Naive thymus-derived CD4-positive, alpha-beta T cell (primary cell): ENCODE measurements around the gene VSIR. TPM values are rescaled to one million over a fixed set of nuclear protein-coding genes. Genes with fewer than 3 reads are reported as not detected.

Experiments
- ATAC-seq: fragments of 150-1000 bp; cut with Tn5 transposase; 2 replicates; pipeline ENCODE4 v1.10.0; 2021; ENCODE audit warnings: mild to moderate bottlenecking, moderate library complexity
- CTCF ChIA-PET: fragments of 350-600 bp; sonication (Branson Sonifier 250); formaldehyde crosslinking; loops from one replicate; lab custom pipeline; 2021; ENCODE audit warnings: antibody characterized with exemption; lab: Charles Lee
- POLR2A ChIA-PET: fragments of 350-600 bp; sonication (Branson Sonifier 250); formaldehyde crosslinking; loops from one replicate; lab custom pipeline; 2021; ENCODE audit warnings: antibody characterized with exemption, inconsistent platforms; lab: Charles Lee
- DNase-seq, 9 donors: peaks; one replicate each; pipeline versions ENCODE4 v3.0.0 to v3.0.0-alpha.2; 2020 to 2022; ENCODE audit warnings: mixed read lengths in 1 of 9
- H3K27ac ChIP-seq: one replicate; pipeline ENCODE4 v1.7.0; 2013; ENCODE audit warnings: mild to moderate bottlenecking, low read depth, low read length, moderate library complexity
- H3K27me3 ChIP-seq, 2 donors: one replicate each; pipeline ENCODE4 v1.7.0; 2013; ENCODE audit warnings: low read length in 2 of 2, mild to moderate bottlenecking in 2 of 2, moderate library complexity in 2 of 2; ENCODE audit not compliant: control insufficient read depth in 2 of 2, insufficient read depth in 2 of 2
- H3K36me3 ChIP-seq, 3 experiments: 1 replicate in 2 of 3; 2 replicates in 1 of 3; pipeline ENCODE4 v1.7.0; 2013; ENCODE audit warnings: low read length in 3 of 3, mild to moderate bottlenecking in 3 of 3, moderate library complexity in 1 of 3; ENCODE audit not compliant: insufficient read depth in 3 of 3, control insufficient read depth in 2 of 3
- H3K4me1 ChIP-seq, 2 donors: one replicate each; pipeline ENCODE4 v1.7.0; 2013; ENCODE audit warnings: low read length in 2 of 2, mild to moderate bottlenecking in 2 of 2, moderate library complexity in 1 of 2; ENCODE audit not compliant: control insufficient read depth in 2 of 2, insufficient read depth in 2 of 2
- H3K4me3 ChIP-seq: 2 replicates; pipeline ENCODE4 v1.7.0; 2013; ENCODE audit warnings: mild to moderate bottlenecking, low read length
- H3K9me3 ChIP-seq, 3 experiments: 1 replicate in 2 of 3; 2 replicates in 1 of 3; pipeline ENCODE4 v1.7.0; 2013; ENCODE audit warnings: low read length in 3 of 3; ENCODE audit not compliant: control insufficient read depth in 2 of 3
- H3K27ac Mint-ChIP-seq, 9 donors: one replicate each; pipeline ENCODE4 v1.8.0; 2020 to 2022; ENCODE audit warnings: mixed read lengths in 9 of 9, mild to moderate bottlenecking in 8 of 9, moderate library complexity in 5 of 9, inconsistent platforms in 2 of 9
- H3K27me3 Mint-ChIP-seq, 5 donors: one replicate each; pipeline ENCODE4 v1.8.0; 2021 to 2022; ENCODE audit warnings: mixed read lengths in 5 of 5, mild to moderate bottlenecking in 1 of 5
- H3K36me3 Mint-ChIP-seq, 5 donors: one replicate each; pipeline ENCODE4 v1.8.0; 2020 to 2022; ENCODE audit warnings: mixed read lengths in 5 of 5, mild to moderate bottlenecking in 3 of 5, inconsistent platforms in 1 of 5
- H3K4me1 Mint-ChIP-seq, 7 donors: one replicate each; pipeline ENCODE4 v1.8.0; 2020 to 2022; ENCODE audit warnings: mixed read lengths in 7 of 7, mild to moderate bottlenecking in 3 of 7, inconsistent platforms in 1 of 7
- H3K4me3 Mint-ChIP-seq, 10 donors: one replicate each; pipeline ENCODE4 v1.8.0; 2020 to 2022; ENCODE audit warnings: mild to moderate bottlenecking in 10 of 10, mixed read lengths in 10 of 10, moderate library complexity in 6 of 10, inconsistent platforms in 2 of 10
- H3K9me3 Mint-ChIP-seq, 11 donors: one replicate each; pipeline ENCODE4 v1.8.0; 2020 to 2022; ENCODE audit warnings: mixed read lengths in 11 of 11, mild to moderate bottlenecking in 4 of 11, inconsistent platforms in 1 of 11, moderate library complexity in 1 of 11
- intact Hi-C, 2 donors: fragments of 100-400 bp; cut with micrococcal nuclease; formaldehyde crosslinking; loops; one replicate each; pipeline ENCODE4 v1.15.1; 2023
- polyA plus RNA-seq, 2 donors: library from polyadenylated mRNA; unstranded; fragments of 300-500 nt; fragmentation: Illumina TruSeq; gene quantifications; one replicate each; pipeline ENCODE4 v1.2.3, GENCODE V29; 2021
- total RNA-seq, 6 experiments: library from RNA in 5 of 6; stranded (reverse) in 5 of 6; gene quantifications; 1 replicate in 5 of 6; 2 replicates in 1 of 6; pipeline ENCODE4 v1.2.3 and lab custom pipeline; 2021 to 2026

The VSIR gene
- total and polyA plus RNA-seq, 7 experiments from 2014 or later: 91.1 to 300 (median 124) TPM

DNA sequence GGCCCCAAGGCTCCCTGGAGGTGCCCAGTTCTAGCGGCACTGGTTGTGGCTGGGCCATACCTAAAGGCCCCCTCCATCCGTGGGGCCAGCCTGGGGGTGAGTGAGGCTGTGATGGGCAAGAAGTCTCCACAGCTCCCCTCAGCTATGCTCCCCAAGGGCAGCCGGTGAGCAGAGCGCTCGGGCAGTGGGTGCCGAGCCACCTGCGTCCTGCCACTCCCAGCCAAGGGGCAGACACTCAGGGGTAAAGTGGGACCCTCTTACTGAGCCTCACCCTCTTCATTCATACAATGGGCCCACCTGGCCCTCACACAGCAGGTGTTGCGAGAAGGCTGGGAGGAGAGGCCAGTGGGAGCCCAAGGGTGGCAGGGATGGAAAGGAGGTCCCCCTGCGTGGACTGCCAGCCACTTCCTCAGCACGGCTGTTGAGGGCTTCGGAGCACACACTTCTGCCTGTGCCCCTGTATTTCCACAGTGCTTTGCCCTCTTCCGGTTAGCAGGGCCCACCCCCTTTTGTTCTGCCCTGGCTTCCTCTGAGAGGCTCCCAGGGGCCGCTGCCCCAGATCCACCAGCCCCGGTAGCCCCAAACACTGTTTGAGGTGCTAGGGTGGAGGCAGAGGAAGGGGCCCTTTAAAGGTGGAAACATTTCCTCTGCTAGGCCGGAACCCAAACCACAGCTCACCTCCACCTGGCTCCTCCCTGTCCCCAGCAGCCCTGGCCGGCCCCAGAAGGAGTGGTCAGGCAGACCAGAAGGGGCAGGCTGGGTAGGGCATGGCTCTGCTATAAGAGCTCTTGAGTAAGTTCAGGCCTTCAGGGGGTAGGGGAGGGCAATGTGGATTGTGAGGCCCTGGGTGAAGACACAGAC, 37.4 kb downstream of the VSIR start:
- Mint-ChIP-seq H3K27me3 (no peaks in the 10 kb centered on the region), H3K4me1 (peaks cover 78 to 100% (median 93%) of the 10 kb centered on the region in 7 donors), H3K27ac (peak overlapping the region; percentile 90 to 98 (median 95)), H3K9me3 (no peaks in the 10 kb centered on the region), H3K36me3 (no peaks in the 10 kb centered on the region), H3K4me3 (peak overlapping the region; percentile 13 to 83 (median 54))
- ATAC-seq (peak; percentile 84), DNase-seq (peak in 8 of 9 donors; percentile 53 to 78 (median 68))
- peaks cover 85 to 97% of the 10 kb centered on the region in 2 donors for H3K4me1 ChIP-seq
- H3K36me3 ChIP-seq: no peaks in the 10 kb centered on the region
- H3K4me3 ChIP-seq: peak overlapping the region; percentile 52
- H3K27ac ChIP-seq: peak overlapping the region; percentile 73
- no peaks in the 10 kb centered on the region for H3K9me3 ChIP-seq
- no peaks in the 10 kb centered on the region for H3K27me3 ChIP-seq
- ChIA-PET CTCF (interaction anchor here (0.7 to 4.0 kb wide), 10 partner anchors 8 to 39 kb away, joined by 3 to 23 read pairs (median 6); partner anchors contain the start of gene VSIR), POLR2A (interaction anchor here (0.7 to 26.0 kb wide), 7 partner anchors 8 to 39 kb away, joined by 3 to 863 read pairs (median 32); partner anchors contain the start of genes C10orf105 and VSIR)
- intact Hi-C loops: loop anchor here (1.0 to 10.0 kb wide), 3 partner anchors 9 to 349 kb away; partner anchors contain the start of gene SPOCK2 (in 1 of the 2)

DNA sequence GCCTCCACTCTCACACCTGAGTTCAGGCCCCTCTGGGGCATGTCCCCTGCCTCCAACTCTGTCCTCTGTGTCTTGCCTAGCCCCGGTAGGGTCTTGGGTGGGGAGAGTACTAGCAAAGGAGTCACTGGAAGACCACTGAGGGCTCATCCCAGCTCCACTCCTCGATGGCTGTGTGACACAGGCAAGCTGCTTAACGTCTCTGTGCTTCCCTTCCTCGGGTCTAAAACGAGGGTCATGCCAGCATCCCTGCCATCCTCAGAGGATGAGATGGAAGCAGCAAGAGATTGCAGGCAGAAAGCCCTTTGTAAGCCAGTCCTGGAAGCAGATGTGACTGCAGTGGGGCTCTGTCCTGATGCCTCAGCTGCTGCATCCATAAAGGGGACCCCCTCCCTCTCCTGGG, 38.5 kb downstream of the VSIR start:
- Mint-ChIP-seq H3K9me3 (no peaks in the 10 kb centered on the region), H3K4me1 (peaks cover 66 to 99% (median 83%) of the 10 kb centered on the region in 7 donors), H3K36me3 (no peaks in the 10 kb centered on the region), H3K27me3 (no peaks in the 10 kb centered on the region), H3K4me3 (peak overlapping the region in 8 of 10 donors; percentile 40 to 83 (median 66)), H3K27ac (peak overlapping the region; percentile 90 to 98 (median 95))
- CTCF ChIA-PET: interaction anchor here (0.7 to 4.0 kb wide), 6 partner anchors 9 to 38 kb away, joined by 3 to 23 read pairs (median 3); partner anchors contain the start of gene VSIR
- Histone ChIP-seq H3K4me3 (no peak overlapping the region), H3K9me3 (no peaks in the 10 kb centered on the region), H3K4me1 (peaks cover 78 to 97% of the 10 kb centered on the region in 2 donors), H3K36me3 (no peaks in the 10 kb centered on the region), H3K27me3 (no peaks in the 10 kb centered on the region), H3K27ac (peak overlapping the region; percentile 73)
- intact Hi-C loops: loop anchor here in 1 of 2 donors (10.0 kb wide), 1 partner anchor 350 kb away; the partner anchor contains the start of gene SPOCK2
- POLR2A ChIA-PET: interaction anchor here (0.6 to 26.0 kb wide), 7 partner anchors 13 to 114 kb away, joined by 3 to 863 read pairs (median 32); partner anchors contain the start of genes C10orf105 and VSIR
- ATAC-seq: no peak
- no peak for DNase-seq

DNA sequence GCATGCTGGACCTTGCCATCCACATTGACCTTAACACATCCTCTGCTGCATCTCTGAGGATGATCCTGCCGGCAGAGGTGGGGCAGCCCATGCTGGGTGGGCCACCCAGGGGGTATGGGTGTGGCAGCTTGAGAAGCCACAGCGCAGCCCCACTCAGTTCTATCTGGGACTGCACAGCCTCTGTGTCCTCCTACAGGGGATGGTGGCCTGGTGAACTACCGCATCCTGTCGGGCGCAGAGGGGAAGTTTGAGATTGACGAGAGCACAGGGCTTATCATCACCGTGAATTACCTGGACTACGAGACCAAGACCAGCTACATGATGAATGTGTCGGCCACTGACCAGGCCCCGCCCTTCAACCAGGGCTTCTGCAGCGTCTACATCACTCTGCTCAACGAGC, 41.5 kb downstream of the VSIR start:
- H3K9me3 Mint-ChIP-seq: no peaks in the 10 kb centered on the region
- Histone ChIP-seq H3K36me3 (no peaks in the 10 kb centered on the region), H3K4me3 (no peak overlapping the region), H3K27me3 (no peaks in the 10 kb centered on the region), H3K9me3 (no peaks in the 10 kb centered on the region), H3K27ac (no peak overlapping the region), H3K4me1 (peaks cover 90 to 97% of the 10 kb centered on the region in 2 donors)
- ATAC-seq: no peak
- H3K27me3 Mint-ChIP-seq: no peaks in the 10 kb centered on the region
- H3K36me3 Mint-ChIP-seq: no peaks in the 10 kb centered on the region
- H3K27ac Mint-ChIP-seq: peak overlapping the region in 8 of 9 donors; percentile 32 to 98 (median 81)
- DNase-seq: no peak
- intact Hi-C loops: loop anchor here in 1 of 2 donors (10.0 kb wide), 1 partner anchor 353 kb away; the partner anchor contains the start of gene SPOCK2
- H3K4me3 Mint-ChIP-seq: peak overlapping the region in 5 of 10 donors; percentile 9 to 88 (median 53)
- H3K4me1 Mint-ChIP-seq: peaks cover 62 to 99% (median 82%) of the 10 kb centered on the region in 7 donors
- POLR2A ChIA-PET: interaction anchor here (1.3 to 23.5 kb wide), 7 partner anchors 11 to 40 kb away, joined by 3 to 521 read pairs (median 41); partner anchors contain the start of genes C10orf105 and VSIR
- CTCF ChIA-PET: interaction anchor here (0.8 to 2.7 kb wide), 8 partner anchors 11 to 417 kb away, joined by 3 to 13 read pairs (median 7); partner anchors contain the start of gene VSIR

DNA sequence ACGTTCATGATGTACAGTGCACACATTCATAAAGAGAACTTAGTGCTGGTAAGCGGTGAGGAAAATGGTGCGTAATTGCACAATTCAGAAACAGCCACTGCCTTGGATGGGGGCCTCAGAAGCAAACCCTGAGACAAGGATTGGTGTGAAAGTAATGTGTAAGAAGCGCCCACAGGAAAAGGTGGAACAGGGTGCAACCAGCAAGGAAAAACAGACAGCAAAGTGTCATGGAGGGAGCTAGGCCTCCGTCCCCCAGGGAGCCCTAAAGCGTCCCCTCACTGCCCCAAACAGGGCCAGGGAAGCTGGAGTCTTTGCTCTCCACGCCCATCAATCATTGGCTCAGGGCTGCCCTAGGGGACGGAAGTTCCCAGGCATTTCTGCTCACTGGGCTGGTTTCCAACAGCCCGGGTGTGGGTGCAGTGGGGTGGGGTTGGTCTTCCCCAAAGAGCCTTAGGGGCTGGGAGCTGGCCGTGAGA, 44.1 kb downstream of the VSIR start:
- Mint-ChIP-seq H3K9me3 (no peaks in the 10 kb centered on the region), H3K27ac (peak overlapping the region; percentile 92 to 99 (median 97)), H3K4me3 (peak overlapping the region; percentile 2 to 84 (median 51)), H3K27me3 (no peaks in the 10 kb centered on the region), H3K36me3 (no peaks in the 10 kb centered on the region), H3K4me1 (peaks cover 62 to 98% (median 80%) of the 10 kb centered on the region in 7 donors)
- no peak for DNase-seq
- ChIA-PET POLR2A (interaction anchor here (0.9 to 23.5 kb wide), 6 partner anchors 14 to 41 kb away, joined by 3 to 521 read pairs (median 119); partner anchors contain the start of genes C10orf105 and VSIR), CTCF (interaction anchor here (0.7 to 6.4 kb wide), 8 partner anchors 12 to 157 kb away, joined by 3 to 48 read pairs (median 6); partner anchors contain the start of gene VSIR)
- Histone ChIP-seq H3K36me3 (no peaks in the 10 kb centered on the region), H3K4me3 (no peak overlapping the region), H3K27ac (peak overlapping the region; percentile 79), H3K4me1 (peaks cover 87 to 94% of the 10 kb centered on the region in 2 donors), H3K27me3 (no peaks in the 10 kb centered on the region), H3K9me3 (no peaks in the 10 kb centered on the region)
- no peak for ATAC-seq
- intact Hi-C loops: no loop called here

DNA sequence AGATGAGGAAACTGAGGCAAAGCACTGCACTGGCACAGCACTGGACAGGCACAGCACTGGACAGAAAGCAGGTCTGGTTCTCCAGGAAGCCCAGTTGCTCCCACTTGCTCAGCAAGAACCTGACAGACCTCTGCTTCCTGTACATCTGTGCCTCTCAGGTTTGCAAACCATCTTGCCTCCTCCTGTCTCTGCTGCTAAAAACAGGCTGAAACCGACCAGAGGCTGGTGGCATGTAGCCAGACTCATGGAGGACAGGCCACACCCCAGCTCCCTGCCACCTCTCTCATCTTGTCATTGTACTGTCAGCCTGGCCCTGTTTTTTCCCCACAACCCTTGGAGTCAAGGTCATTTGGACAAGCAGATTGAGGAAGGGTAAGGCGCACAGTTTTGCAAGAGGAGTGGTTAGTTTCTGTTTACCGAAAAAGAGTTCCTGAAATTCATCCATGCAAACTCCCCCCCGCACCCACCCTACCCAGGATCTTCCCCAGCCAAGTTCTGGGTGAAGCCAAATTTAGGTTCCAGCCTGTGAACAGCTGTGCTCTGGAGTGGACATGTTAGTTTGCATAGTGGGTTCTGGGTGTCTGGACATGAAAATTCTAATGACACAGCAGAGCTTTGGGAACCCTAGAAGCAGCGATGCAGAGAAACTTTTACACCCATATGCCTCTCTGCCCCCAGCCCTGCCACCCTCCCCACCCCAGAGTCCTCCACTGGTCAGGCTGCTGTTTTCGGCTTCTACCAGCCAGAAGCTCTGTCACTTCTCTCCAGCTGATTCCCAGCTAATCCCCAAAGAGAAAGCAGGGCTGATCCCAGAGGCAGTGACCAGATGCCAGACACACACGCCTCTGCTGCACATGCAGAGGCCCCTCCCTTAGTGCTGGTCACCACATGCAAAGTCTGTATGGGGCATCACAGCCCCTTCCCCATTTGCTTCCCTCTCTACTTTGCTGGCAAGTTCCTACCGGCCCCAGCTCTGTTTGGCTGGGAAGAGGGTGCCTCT, 45.3 kb downstream of the VSIR start:
- peak overlapping the region; percentile 2 for H3K4me3 ChIP-seq
- Mint-ChIP-seq H3K9me3 (no peaks in the 10 kb centered on the region), H3K36me3 (no peaks in the 10 kb centered on the region), H3K27me3 (no peaks in the 10 kb centered on the region), H3K27ac (peak overlapping the region; percentile 96 to 99 (median 97)), H3K4me3 (peak overlapping the region; percentile 61 to 86 (median 78)), H3K4me1 (peaks cover 54 to 97% (median 72%) of the 10 kb centered on the region in 7 donors)
- peaks cover 75 to 83% of the 10 kb centered on the region in 2 donors for H3K4me1 ChIP-seq
- intact Hi-C loops: loop anchor here (1.0 to 2.0 kb wide), 7 partner anchors 8 to 45 kb away; partner anchors contain the start of gene VSIR (in 2 of the 2)
- no peaks in the 10 kb centered on the region for H3K27me3 ChIP-seq
- peak overlapping the region; percentile 79 for H3K27ac ChIP-seq
- ATAC-seq: peak; percentile 78
- CTCF ChIA-PET: interaction anchor here (0.6 to 6.4 kb wide), 13 partner anchors 9 to 46 kb away, joined by 3 to 48 read pairs (median 5); partner anchors contain the start of gene VSIR
- H3K9me3 ChIP-seq: no peaks in the 10 kb centered on the region
- H3K36me3 ChIP-seq: no peaks in the 10 kb centered on the region
- POLR2A ChIA-PET: interaction anchor here (1.0 to 23.5 kb wide), 8 partner anchors 13 to 123 kb away, joined by 3 to 521 read pairs (median 65); partner anchors contain the start of genes C10orf105, PSAP and VSIR
- peak; percentile 34 to 91 (median 82) for DNase-seq
